ENCODE results near the gene CAV1.
"Not testable (repeated sequence)": the region's sequence is repeated elsewhere in the genome, so short reads cannot be mapped to it uniquely, and the experiment has no call there.

The CAV1 gene

DNA sequence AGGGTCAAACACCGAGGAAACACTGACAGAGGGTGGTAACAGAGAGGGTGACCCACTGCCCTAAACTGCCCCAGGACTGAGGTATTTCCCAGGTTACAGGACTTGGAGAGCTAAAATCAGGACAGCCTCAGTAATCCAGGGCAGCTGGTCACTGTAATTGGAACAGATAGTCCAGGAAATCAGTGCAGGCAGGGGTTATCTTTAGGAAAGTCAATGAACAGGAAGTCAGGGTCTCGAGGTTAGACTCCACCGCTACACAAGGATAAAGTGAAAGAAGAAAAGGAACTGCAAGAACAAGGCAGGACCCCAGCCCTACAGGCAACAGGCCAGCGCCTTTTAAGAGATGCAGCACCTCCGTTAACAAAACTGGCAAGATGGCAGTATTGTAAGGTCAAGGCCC is 61.1 kb downstream of the CAV1 start:
- FAIRE-seq = no peak
- TF ChIP-seq, protein P1, sequence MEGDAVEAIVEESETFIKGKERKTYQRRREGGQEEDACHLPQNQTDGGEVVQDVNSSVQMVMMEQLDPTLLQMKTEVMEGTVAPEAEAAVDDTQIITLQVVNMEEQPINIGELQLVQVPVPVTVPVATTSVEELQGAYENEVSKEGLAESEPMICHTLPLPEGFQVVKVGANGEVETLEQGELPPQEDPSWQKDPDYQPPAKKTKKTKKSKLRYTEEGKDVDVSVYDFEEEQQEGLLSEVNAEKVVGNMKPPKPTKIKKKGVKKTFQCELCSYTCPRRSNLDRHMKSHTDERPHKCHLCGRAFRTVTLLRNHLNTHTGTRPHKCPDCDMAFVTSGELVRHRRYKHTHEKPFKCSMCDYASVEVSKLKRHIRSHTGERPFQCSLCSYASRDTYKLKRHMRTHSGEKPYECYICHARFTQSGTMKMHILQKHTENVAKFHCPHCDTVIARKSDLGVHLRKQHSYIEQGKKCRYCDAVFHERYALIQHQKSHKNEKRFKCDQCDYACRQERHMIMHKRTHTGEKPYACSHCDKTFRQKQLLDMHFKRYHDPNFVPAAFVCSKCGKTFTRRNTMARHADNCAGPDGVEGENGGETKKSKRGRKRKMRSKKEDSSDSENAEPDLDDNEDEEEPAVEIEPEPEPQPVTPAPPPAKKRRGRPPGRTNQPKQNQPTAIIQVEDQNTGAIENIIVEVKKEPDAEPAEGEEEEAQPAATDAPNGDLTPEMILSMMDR (IDR thresholded peaks at IDR 0.05; ENCODE audit: insufficient read depth, missing control alignments) = no peak

GRCh38 chr7:116587200-116587599 is 62.4 kb downstream of the CAV1 start:
- DNase-seq (ENCODE audit: insufficient read length, low spot score); FAIRE-seq: not testable (repeated sequence)

More for the DNA sequence above, 61.1 kb downstream of the CAV1 start:
- no peak for DNase-seq (ENCODE audit: insufficient read length, low spot score)

DNA sequence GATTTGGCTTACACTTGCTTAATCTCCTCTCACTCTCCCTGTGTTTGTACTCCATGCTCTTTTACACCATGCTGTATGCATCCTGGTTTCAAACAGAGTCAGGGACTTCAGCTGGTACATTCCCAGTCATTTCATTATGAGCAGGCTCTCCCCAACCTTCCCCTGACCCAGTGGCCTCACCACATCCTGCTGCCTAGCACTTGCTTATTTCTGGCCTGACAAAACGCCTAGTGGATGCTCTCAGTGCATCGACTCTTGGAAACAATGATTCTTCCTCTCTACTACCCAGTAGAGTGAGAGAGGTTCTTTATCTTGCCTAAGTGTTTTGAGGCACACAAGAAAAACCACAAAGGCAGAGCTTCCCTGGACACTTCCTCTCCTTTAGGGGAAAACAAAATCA is 63.4 kb downstream of the CAV1 start:
- FAIRE-seq (no peak), DNase-seq (ENCODE audit: insufficient read length, low spot score) (no peak)
- TF ChIP-seq, protein P1 (IDR thresholded peaks at IDR 0.05; ENCODE audit: insufficient read depth, missing control alignments) = no peak

DNA sequence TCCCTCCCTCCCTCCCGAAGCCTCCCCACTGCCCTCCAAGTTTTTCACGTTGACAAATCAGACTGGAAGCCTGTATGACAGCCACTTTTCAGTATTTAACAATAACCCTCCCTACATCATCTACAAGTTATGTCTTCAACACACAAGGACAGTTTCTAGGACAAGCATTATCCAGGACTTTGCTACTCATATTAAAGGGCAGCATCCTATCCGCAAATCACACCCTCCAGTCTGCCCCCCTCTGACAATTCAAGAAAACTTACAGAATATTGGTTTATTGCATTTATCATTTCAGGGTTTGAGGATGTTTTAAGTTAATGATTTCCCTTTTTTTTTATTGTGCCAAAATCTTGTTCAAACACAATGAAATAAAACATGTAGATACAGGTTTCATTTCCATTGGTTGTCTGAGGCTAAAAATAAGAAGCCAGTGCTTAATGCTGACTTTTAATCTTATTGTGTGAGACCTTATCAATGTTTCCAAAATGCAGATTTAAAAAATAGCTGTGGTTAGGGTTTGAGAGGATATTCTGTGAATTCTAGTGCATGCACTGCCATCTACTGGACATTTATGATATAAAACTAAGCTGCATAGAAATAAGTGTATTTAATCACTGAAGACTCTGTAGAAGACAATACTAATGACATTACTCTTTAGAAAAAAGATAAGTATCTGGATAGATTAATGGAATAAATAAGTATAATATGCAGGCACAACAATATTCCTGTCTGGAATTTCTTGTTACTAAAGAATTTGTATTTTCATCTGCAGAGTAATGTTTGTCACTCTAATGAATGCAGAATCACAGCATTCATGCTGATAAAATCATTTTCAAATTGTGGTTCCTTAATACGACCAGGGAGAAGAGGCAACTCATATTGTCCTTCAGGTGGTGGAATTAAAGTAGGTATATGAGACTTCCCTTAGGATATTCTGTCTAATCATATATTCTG is 64.1 kb downstream of the CAV1 start:
- FAIRE-seq (no peak), DNase-seq (ENCODE audit: insufficient read length, low spot score) (no peak)
- TF ChIP-seq, protein P1 (IDR thresholded peaks at IDR 0.05; ENCODE audit: insufficient read depth, missing control alignments) = peak; percentile 84

DNA sequence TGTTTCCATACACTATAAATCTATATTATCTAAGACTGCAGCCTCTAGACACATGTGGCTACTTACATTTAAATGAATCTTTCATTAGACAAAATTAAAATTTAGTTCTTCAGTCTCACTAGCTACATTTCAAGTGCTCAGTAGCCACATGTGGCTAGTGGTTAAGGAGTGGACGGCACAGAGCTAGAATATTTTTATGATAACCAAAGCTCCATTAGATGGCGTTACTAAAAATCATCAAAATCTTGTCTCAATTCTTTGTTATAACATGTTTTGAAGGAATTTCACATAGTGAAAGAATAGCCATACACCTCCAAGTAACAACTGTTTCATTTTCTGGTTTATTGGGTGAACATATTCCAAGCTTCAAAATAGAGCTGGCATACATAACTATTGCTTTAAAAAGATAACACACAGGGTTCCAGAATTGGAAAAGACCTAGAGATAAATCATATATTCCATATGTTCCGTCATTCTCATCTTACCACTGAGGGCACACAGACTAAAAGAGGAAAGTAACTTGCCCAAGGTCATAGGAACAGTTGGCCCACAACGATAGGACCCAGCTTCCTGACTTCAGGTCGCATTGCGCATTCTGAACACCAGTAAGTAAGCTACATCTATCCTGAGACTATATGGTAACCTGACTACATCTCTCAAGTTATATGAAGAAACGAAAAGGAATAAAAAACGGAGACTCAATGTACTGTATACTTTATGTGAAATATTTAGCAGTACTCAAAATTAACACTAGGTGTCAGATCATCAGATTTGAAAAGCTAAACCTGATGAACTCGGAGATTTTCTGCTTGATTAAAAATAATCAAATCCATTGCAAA is 66.6 kb downstream of the CAV1 start:
- TF ChIP-seq, protein P1 (IDR thresholded peaks at IDR 0.05; ENCODE audit: insufficient read depth, missing control alignments) = peak; percentile 57
- FAIRE-seq (no peak), DNase-seq (ENCODE audit: insufficient read length, low spot score) (no peak)

- DNase-seq (ENCODE audit: insufficient read length, low spot score) = no peak
- TF ChIP-seq, protein P1 (IDR thresholded peaks at IDR 0.05; ENCODE audit: insufficient read depth, missing control alignments) = no peak
- FAIRE-seq = no peak
Observed at GRCh38 chr7:116592041-116592355, 67.2 kb downstream of the CAV1 start.

- TF ChIP-seq, protein P1 (IDR thresholded peaks at IDR 0.05; ENCODE audit: insufficient read depth, missing control alignments) = no peak
- DNase-seq (ENCODE audit: insufficient read length, low spot score) (no peak), FAIRE-seq (no peak)
Observed at GRCh38 chr7:116592445-116592844, 67.6 kb downstream of the CAV1 start.
